NB4 (cell line): ENCODE results near the gene UNC5A.

Source experiments
- CTCF ChIP-seq: IDR thresholded peaks from one replicate; pipeline ENCODE4 v1.5.1; 2012; ENCODE audit warnings: low read depth, low read length
- MAX ChIP-seq: IDR thresholded peaks from 2 replicates; pipeline ENCODE4 v1.6.1; 2011; ENCODE audit warnings: low read depth, low read length
- MYC ChIP-seq: IDR thresholded peaks from 2 replicates; pipeline ENCODE4 v1.6.1; 2011; ENCODE audit warnings: low read depth, low read length
- POLR2A ChIP-seq: IDR thresholded peaks from 2 replicates; pipeline ENCODE4 v1.6.1; 2011; ENCODE audit warnings: mild to moderate bottlenecking; ENCODE audit not compliant: insufficient read length; ENCODE audit errors: extremely low read depth

- TF ChIP-seq CTCF (no peak), MAX (no peak), MYC (no peak), POLR2A (no peak)
Observed at GRCh38 chr5:176846335-176847140, 36.2 kb downstream of the UNC5A start.
